GM21786 (cell line): ENCODE data around the gene FIGLA.
"Not testable (repeated sequence)": the region's sequence is repeated elsewhere in the genome, so short reads cannot be mapped to it uniquely, and the experiment has no call there.

ENCODE experiments used
- ATAC-seq: cut with Tn5 transposase; IDR thresholded peaks from one replicate; pipeline ENCODE4 v1.9.1; 2021; ENCODE audit not compliant: unreplicated experiment

FIGLA gene

GRCh38 chr2:70747284-70747683 is 43.2 kb downstream of the FIGLA start:
- no peak for ATAC-seq

GRCh38 chr2:70746094-70746974 is 44.1 kb downstream of the FIGLA start:
- ATAC-seq, result no peak

GRCh38 chr2:70745276-70745825 is 45.1 kb downstream of the FIGLA start:
- no peak for ATAC-seq

GRCh38 chr2:70744397-70744796 is 46.0 kb downstream of the FIGLA start:
- ATAC-seq, result no peak

- ATAC-seq, result no peak
These were observed 46.8 kb downstream of the FIGLA start for GRCh38 chr2:70743677-70744076.

- ATAC-seq, result no peak
These were observed 47.4 kb downstream of the FIGLA start for GRCh38 chr2:70743068-70743467.

- ATAC-seq, result not testable (repeated sequence)
These were observed 51.0 kb downstream of the FIGLA start for GRCh38 chr2:70739492-70739891.

- no peak for ATAC-seq
These were observed 52.3 kb downstream of the FIGLA start for GRCh38 chr2:70738159-70738558.

GRCh38 chr2:70735071-70735470 is 55.4 kb downstream of the FIGLA start:
- no peak for ATAC-seq

- no peak for ATAC-seq
These were observed 56.7 kb downstream of the FIGLA start for GRCh38 chr2:70733646-70734180.

GRCh38 chr2:70732766-70733645 is 57.4 kb downstream of the FIGLA start:
- ATAC-seq, result no peak

- no peak for ATAC-seq
These were observed 59.7 kb downstream of the FIGLA start for GRCh38 chr2:70730730-70731129.

- ATAC-seq, result no peak
These were observed 60.8 kb downstream of the FIGLA start for GRCh38 chr2:70729647-70730046.

- no peak for ATAC-seq
These were observed 62.3 kb downstream of the FIGLA start for GRCh38 chr2:70728128-70728527.
